Thymus (tissue), 11 donors: ENCODE measurements around the gene TSPAN16. TPM values are rescaled to one million over a fixed set of nuclear protein-coding genes. Genes with fewer than 3 reads are reported as not detected.

Experiments used
- DNase-seq, 9 donors: peaks; one replicate each; pipeline ENCODE4 v3.0.0-alpha.2; 2013; ENCODE audit warnings: low spot score in 9 of 9, low read depth in 6 of 9, missing footprints in 1 of 9
- H3K27ac ChIP-seq, 2 donors: one replicate each; pipeline ENCODE4 v1.5.1; 2013; ENCODE audit warnings: control low read depth in 1 of 2, low read depth in 1 of 2, low read length in 1 of 2, mild to moderate bottlenecking in 1 of 2, moderate library complexity in 1 of 2
- H3K27me3 ChIP-seq, 2 donors: one replicate each; pipeline ENCODE4 v1.5.1; 2013; ENCODE audit warnings: low read length in 1 of 2; ENCODE audit not compliant: control insufficient read depth in 2 of 2, insufficient read depth in 1 of 2
- H3K36me3 ChIP-seq, 2 donors: one replicate each; pipeline ENCODE4 v1.5.1; 2013; ENCODE audit warnings: low read length in 1 of 2, mild to moderate bottlenecking in 1 of 2, moderate library complexity in 1 of 2; ENCODE audit not compliant: control insufficient read depth in 2 of 2, insufficient read depth in 2 of 2
- H3K4me1 ChIP-seq, 2 donors: one replicate each; pipeline ENCODE4 v1.5.1; 2013; ENCODE audit warnings: low read length in 2 of 2; ENCODE audit not compliant: control insufficient read depth in 2 of 2, insufficient read depth in 2 of 2
- H3K4me3 ChIP-seq, 2 donors: one replicate each; pipeline ENCODE4 v1.5.1; 2013; ENCODE audit warnings: low read length in 2 of 2, control low read depth in 1 of 2, mild to moderate bottlenecking in 1 of 2
- H3K9me3 ChIP-seq, 2 donors: one replicate each; pipeline ENCODE4 v1.5.1; 2013; ENCODE audit warnings: low read length in 1 of 2, mild to moderate bottlenecking in 1 of 2; ENCODE audit not compliant: control insufficient read depth in 2 of 2, insufficient read depth in 1 of 2
- WGBS: extraction: QIAGEN DNeasy Blood & Tissue Kit; methylation state at CpG from one replicate; pipeline ENCODE4 v1.1.7; 2013; 5-methylcytosine and 5-hydroxymethylcytosine counted together
- polyA plus RNA-seq: library from polyadenylated mRNA; stranded (reverse); fragments of 200-250 nt; gene quantifications from one replicate; pipeline ENCODE4 v1.2.3, GENCODE V29; 2013
- total RNA-seq: library from RNA; stranded (reverse); fragments of 120-200 nt; gene quantifications from one replicate; pipeline ENCODE4 v1.2.4, GENCODE V29; 2013
- donor health status: healthy.

Gene TSPAN16
- total and polyA plus RNA-seq, 2 donors, result not detected

GRCh38 chr19:11254666-11255065, 41.3 kb upstream of the TSPAN16 start:
- Histone ChIP-seq H3K36me3 (no peaks in the 10 kb centered on the region), H3K4me3 (no peak overlapping the region), H3K9me3 (no peaks in the 10 kb centered on the region), H3K27me3 (peaks cover 0 to 9% of the 10 kb centered on the region in 2 donors), H3K4me1 (no peaks in the 10 kb centered on the region), H3K27ac (no peak overlapping the region)
- no peak for DNase-seq
- WGBS, result 94% methylated on average over 5 of the region's 5 CpGs

- no peaks in the 10 kb centered on the region for H3K4me1 ChIP-seq
- no peaks in the 10 kb centered on the region for H3K36me3 ChIP-seq
- H3K9me3 ChIP-seq, result no peaks in the 10 kb centered on the region
- WGBS, result 20% methylated on average over 7 of the region's 7 CpGs
- no peak for DNase-seq
- H3K4me3 ChIP-seq, result no peak overlapping the region
- peaks cover 2 to 19% of the 10 kb centered on the region in 2 donors for H3K27me3 ChIP-seq
- no peak overlapping the region for H3K27ac ChIP-seq
Measured at GRCh38 chr19:11256189-11256588, 39.8 kb upstream of the TSPAN16 start.

- 99% methylated on average over 3 of the region's 3 CpGs for WGBS
- no peak for DNase-seq
- H3K9me3 ChIP-seq, result no peaks in the 10 kb centered on the region
- H3K4me1 ChIP-seq, result peaks cover 0 to 3% of the 10 kb centered on the region in 2 donors
- H3K27ac ChIP-seq, result no peak overlapping the region
- H3K27me3 ChIP-seq, result peaks cover 19 to 35% of the 10 kb centered on the region in 2 donors
- H3K36me3 ChIP-seq, result no peaks in the 10 kb centered on the region
- no peak overlapping the region for H3K4me3 ChIP-seq
Measured at GRCh38 chr19:11257846-11258380, 38.0 kb upstream of the TSPAN16 start.

GRCh38 chr19:11260996-11261395, 35.0 kb upstream of the TSPAN16 start:
- WGBS, result 95% methylated on average over 5 of the region's 5 CpGs
- Histone ChIP-seq H3K27ac (no peak overlapping the region), H3K9me3 (no peaks in the 10 kb centered on the region)

GRCh38 chr19:11261431-11261970, 34.5 kb upstream of the TSPAN16 start:
- WGBS, result 43% methylated on average over 18 of the region's 18 CpGs
- Histone ChIP-seq H3K4me1 (peaks cover 0 to 3% of the 10 kb centered on the region in 2 donors), H3K9me3 (no peaks in the 10 kb centered on the region), H3K4me3 (peak overlapping the region; percentile 34 to 71), H3K27me3 (peaks cover 23 to 59% of the 10 kb centered on the region in 2 donors), H3K27ac (no peak overlapping the region), H3K36me3 (no peaks in the 10 kb centered on the region)
- no peak for DNase-seq

More at GRCh38 chr19:11260996-11261395, 35.0 kb upstream of the TSPAN16 start:
- Histone ChIP-seq H3K4me3 (no peak overlapping the region), H3K4me1 (peaks cover 0 to 3% of the 10 kb centered on the region in 2 donors), H3K36me3 (no peaks in the 10 kb centered on the region), H3K27me3 (peaks cover 23 to 61% of the 10 kb centered on the region in 2 donors)
- DNase-seq, result no peak

GRCh38 chr19:11261971-11262839, 33.8 kb upstream of the TSPAN16 start, which contains the start of gene DOCK6:
Gene DOCK6 (minus strand): TSS chr19:11262524. CDS start chr19:11262440, 84 bp downstream.
- Histone ChIP-seq H3K27me3 (peaks cover 23 to 62% of the 10 kb centered on the region in 2 donors), H3K9me3 (no peaks in the 10 kb centered on the region), H3K4me3 (peak within 1 kb of the TSS; percentile 34 to 71), H3K36me3 (no peaks in the 10 kb centered on the region), H3K27ac (peak within 1 kb of the TSS in 1 of 2 donors; percentile 60), H3K4me1 (peaks cover 0 to 3% of the 10 kb centered on the region in 2 donors)
- peak in 1 of 9 donors; percentile 19 for DNase-seq
- 3% methylated on average over 90 of the region's 91 CpGs for WGBS

- Histone ChIP-seq H3K27ac (no peak overlapping the region), H3K9me3 (no peaks in the 10 kb centered on the region), H3K4me1 (peaks cover 0 to 5% of the 10 kb centered on the region in 2 donors), H3K27me3 (peaks cover 23 to 74% of the 10 kb centered on the region in 2 donors), H3K4me3 (no peak overlapping the region), H3K36me3 (no peaks in the 10 kb centered on the region)
- no peak for DNase-seq
- WGBS, result 96% methylated on average over 6 of the region's 6 CpGs
Measured at GRCh38 chr19:11263726-11264125, 32.2 kb upstream of the TSPAN16 start.

GRCh38 chr19:11264452-11265176, 31.3 kb upstream of the TSPAN16 start:
- peaks cover 0 to 9% of the 10 kb centered on the region in 2 donors for H3K4me1 ChIP-seq

More at GRCh38 chr19:11264452-11265176, 31.3 kb upstream of the TSPAN16 start:
- Histone ChIP-seq H3K4me3 (no peak overlapping the region), H3K36me3 (no peaks in the 10 kb centered on the region), H3K27ac (peak overlapping the region in 1 of 2 donors; percentile 2), H3K27me3 (peaks cover 23 to 78% of the 10 kb centered on the region in 2 donors), H3K9me3 (no peaks in the 10 kb centered on the region)
- WGBS, result 91% methylated on average over 19 of the region's 19 CpGs
- no peak for DNase-seq
